ENCODE measurements around the gene GSG1L.

GRCh38 chr16:27907457-27907972 lies 156.0 kb downstream of the GSG1L start:
- no peak for TF ChIP-seq EZH2phosphoT487 (IDR thresholded peaks at IDR 0.05; ENCODE audit: low read depth, severe bottlenecking, unreplicated experiment)
- TF ChIP-seq EZH2 (IDR thresholded peaks at IDR 0.05; ENCODE audit: borderline replicate concordance): no peak
- TF ChIP-seq CTCF (IDR thresholded peaks at IDR 0.05; ENCODE audit: poor library complexity): no peak
